Measurements from ENCODE around the gene TRPM4.

- TF ChIP-seq, protein P1, sequence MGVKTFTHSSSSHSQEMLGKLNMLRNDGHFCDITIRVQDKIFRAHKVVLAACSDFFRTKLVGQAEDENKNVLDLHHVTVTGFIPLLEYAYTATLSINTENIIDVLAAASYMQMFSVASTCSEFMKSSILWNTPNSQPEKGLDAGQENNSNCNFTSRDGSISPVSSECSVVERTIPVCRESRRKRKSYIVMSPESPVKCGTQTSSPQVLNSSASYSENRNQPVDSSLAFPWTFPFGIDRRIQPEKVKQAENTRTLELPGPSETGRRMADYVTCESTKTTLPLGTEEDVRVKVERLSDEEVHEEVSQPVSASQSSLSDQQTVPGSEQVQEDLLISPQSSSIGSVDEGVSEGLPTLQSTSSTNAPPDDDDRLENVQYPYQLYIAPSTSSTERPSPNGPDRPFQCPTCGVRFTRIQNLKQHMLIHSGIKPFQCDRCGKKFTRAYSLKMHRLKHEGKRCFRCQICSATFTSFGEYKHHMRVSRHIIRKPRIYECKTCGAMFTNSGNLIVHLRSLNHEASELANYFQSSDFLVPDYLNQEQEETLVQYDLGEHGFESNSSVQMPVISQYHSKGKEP (tag by site-specific recombination; IDR thresholded peaks at IDR 0.05), result no peak
- TF ChIP-seq KLF8 (tag by site-specific recombination; IDR thresholded peaks at IDR 0.05) (no peak), ZBTB49 (tag by site-specific recombination; IDR thresholded peaks at IDR 0.05; ENCODE audit: low read depth) (no peak), PRDM10 (tag by site-specific recombination; IDR thresholded peaks at IDR 0.05) (no peak), ZNF600 (tag by site-specific recombination; IDR thresholded peaks at IDR 0.05) (no peak)
Observed at GRCh38 chr19:49154279-49154678, 3.3 kb upstream of the TRPM4 start.

Measured in HEK293 (cell line).